ENCODE measurements around the gene USP12.

The USP12 gene

GRCh38 chr13:27040826-27041108 lies 130.8 kb downstream of the USP12 start:
- TF ChIP-seq FOXP2 (optimal IDR thresholded peaks at IDR 0.05; ENCODE audit: borderline replicate concordance, extremely low read depth, extremely low read length, insufficient read depth) (no peak), TAF1 (IDR thresholded peaks at IDR 0.05; ENCODE audit: borderline replicate concordance, insufficient read depth, low read length) (no peak), SIN3A (IDR thresholded peaks at IDR 0.05; ENCODE audit: borderline replicate concordance, insufficient read depth, low read length) (no peak), POLR2AphosphoS5 (IDR thresholded peaks at IDR 0.05; ENCODE audit: low read depth, low read length) (no peak), REST (IDR thresholded peaks at IDR 0.05; ENCODE audit: insufficient read depth in 1 of 2, low read depth in 2 of 2, low read length in 2 of 2) (no peak)

GRCh38 chr13:27039171-27039701 lies 132.4 kb downstream of the USP12 start:
- TF ChIP-seq REST (IDR thresholded peaks at IDR 0.05; ENCODE audit: insufficient read depth in 1 of 2, low read depth in 2 of 2, low read length in 2 of 2) (no peak), POLR2AphosphoS5 (IDR thresholded peaks at IDR 0.05; ENCODE audit: low read depth, low read length) (no peak), FOXP2 (optimal IDR thresholded peaks at IDR 0.05; ENCODE audit: borderline replicate concordance, extremely low read depth, extremely low read length, insufficient read depth) (no peak), TAF1 (IDR thresholded peaks at IDR 0.05; ENCODE audit: borderline replicate concordance, insufficient read depth, low read length) (no peak), SIN3A (IDR thresholded peaks at IDR 0.05; ENCODE audit: borderline replicate concordance, insufficient read depth, low read length) (no peak)

GRCh38 chr13:27038323-27038722 lies 133.3 kb downstream of the USP12 start:
- no peak for TF ChIP-seq POLR2AphosphoS5 (IDR thresholded peaks at IDR 0.05; ENCODE audit: low read depth, low read length)
- TF ChIP-seq SIN3A (IDR thresholded peaks at IDR 0.05; ENCODE audit: borderline replicate concordance, insufficient read depth, low read length), result no peak
- TF ChIP-seq TAF1 (IDR thresholded peaks at IDR 0.05; ENCODE audit: borderline replicate concordance, insufficient read depth, low read length), result no peak
- no peak for TF ChIP-seq REST (IDR thresholded peaks at IDR 0.05; ENCODE audit: insufficient read depth in 1 of 2, low read depth in 2 of 2, low read length in 2 of 2)
- TF ChIP-seq FOXP2 (optimal IDR thresholded peaks at IDR 0.05; ENCODE audit: borderline replicate concordance, extremely low read depth, extremely low read length, insufficient read depth), result no peak

GRCh38 chr13:27037571-27037970 lies 134.0 kb downstream of the USP12 start:
- no peak for TF ChIP-seq FOXP2 (optimal IDR thresholded peaks at IDR 0.05; ENCODE audit: borderline replicate concordance, extremely low read depth, extremely low read length, insufficient read depth)
- no peak for TF ChIP-seq REST (IDR thresholded peaks at IDR 0.05; ENCODE audit: insufficient read depth in 1 of 2, low read depth in 2 of 2, low read length in 2 of 2)
- TF ChIP-seq TAF1 (IDR thresholded peaks at IDR 0.05; ENCODE audit: borderline replicate concordance, insufficient read depth, low read length), result no peak
- TF ChIP-seq POLR2AphosphoS5 (IDR thresholded peaks at IDR 0.05; ENCODE audit: low read depth, low read length), result no peak
- TF ChIP-seq SIN3A (IDR thresholded peaks at IDR 0.05; ENCODE audit: borderline replicate concordance, insufficient read depth, low read length), result no peak

- no peak for TF ChIP-seq SIN3A (IDR thresholded peaks at IDR 0.05; ENCODE audit: borderline replicate concordance, insufficient read depth, low read length)
- TF ChIP-seq TAF1 (IDR thresholded peaks at IDR 0.05; ENCODE audit: borderline replicate concordance, insufficient read depth, low read length), result no peak
- TF ChIP-seq POLR2AphosphoS5 (IDR thresholded peaks at IDR 0.05; ENCODE audit: low read depth, low read length), result no peak
- TF ChIP-seq FOXP2 (optimal IDR thresholded peaks at IDR 0.05; ENCODE audit: borderline replicate concordance, extremely low read depth, extremely low read length, insufficient read depth), result no peak
- TF ChIP-seq REST (IDR thresholded peaks at IDR 0.05; ENCODE audit: insufficient read depth in 1 of 2, low read depth in 2 of 2, low read length in 2 of 2), result no peak
Observed at GRCh38 chr13:27037171-27037570, 134.4 kb downstream of the USP12 start.
